DOHH2 (cell line): ENCODE results near the gene MACROD2.

Experiments
- H3F3A ChIP-seq: fragments of 200-600 bp; sonication (generic), shearing (Covaris generic); 2 replicates; pipeline ENCODE4 v1.6.0; 2016; ENCODE audit warnings: antibody characterized with exemption, mild to moderate bottlenecking; ENCODE audit not compliant: control insufficient read depth, insufficient read depth
- H3K27ac ChIP-seq: fragments of 200-600 bp; sonication (generic); 2 replicates; pipeline ENCODE4 v1.5.1; 2014; ENCODE audit warnings: low read depth, mild to moderate bottlenecking, low read length, moderate library complexity
- H3K27me3 ChIP-seq: fragments of 200-600 bp; sonication (generic); 2 replicates; pipeline ENCODE4 v1.6.1; 2014; ENCODE audit warnings: mild to moderate bottlenecking, low read length, mixed read lengths; ENCODE audit not compliant: control insufficient read depth
- H3K36me3 ChIP-seq: fragments of 200-600 bp; sonication (generic); 2 replicates; pipeline ENCODE4 v1.6.1; 2014; ENCODE audit warnings: mild to moderate bottlenecking, low read length, moderate library complexity, mixed read lengths; ENCODE audit not compliant: control insufficient read depth
- H3K4me1 ChIP-seq: fragments of 200-600 bp; sonication (generic); 2 replicates; pipeline ENCODE4 v1.6.1; 2014; ENCODE audit warnings: mild to moderate bottlenecking, low read length, mixed read lengths; ENCODE audit not compliant: control insufficient read depth
- H3K4me2 ChIP-seq: fragments of 200-600 bp; sonication (generic); 2 replicates; pipeline ENCODE4 v1.6.0; 2014; ENCODE audit warnings: mild to moderate bottlenecking, low read length, moderate library complexity
- H3K4me3 ChIP-seq: fragments of 200-600 bp; sonication (generic); 2 replicates; pipeline ENCODE4 v1.5.1; 2014; ENCODE audit warnings: mild to moderate bottlenecking, low read length, mixed read lengths
- H3K79me2 ChIP-seq: fragments of 200-600 bp; sonication (generic); 2 replicates; pipeline ENCODE4 v1.6.1; 2014; ENCODE audit warnings: mild to moderate bottlenecking, low read length, mixed read lengths; ENCODE audit not compliant: control insufficient read depth
- H3K9me2 ChIP-seq: fragments of 200-600 bp; sonication (generic); replicated peaks from 2 replicates; pipeline ENCODE4 v1.6.1; 2014; ENCODE audit warnings: mild to moderate bottlenecking, low read length, mixed read lengths; ENCODE audit not compliant: control insufficient read depth
- H3K9me3 ChIP-seq: fragments of 200-600 bp; sonication (generic); 2 replicates; pipeline ENCODE4 v1.6.1; 2014; ENCODE audit warnings: antibody characterized with exemption, low read length, mixed read lengths; ENCODE audit not compliant: control insufficient read depth, insufficient read depth
- H4K20me1 ChIP-seq: fragments of 200-600 bp; sonication (generic); 2 replicates; pipeline ENCODE4 v1.6.0; 2014; ENCODE audit warnings: low read depth, mild to moderate bottlenecking, antibody characterized with exemption, low read length, moderate library complexity; ENCODE audit not compliant: control insufficient read depth, insufficient read depth
- EZH2phosphoT487 ChIP-seq: fragments of 200-600 bp; sonication (generic); IDR thresholded peaks from 2 replicates; pipeline ENCODE4 v1.6.1; 2017; ENCODE audit warnings: borderline replicate concordance, mild to moderate bottlenecking, antibody characterized with exemption, low read length, moderate library complexity, mixed read lengths
- TF ChIP-seq, protein P1 (sequence below): fragments of 200-600 bp; sonication (generic); IDR thresholded peaks from one replicate; pipeline ENCODE4 v1.5.1; 2014; ENCODE audit warnings: antibody characterized with exemption, mild to moderate bottlenecking, low read depth, low read length; ENCODE audit not compliant: poor library complexity, severe bottlenecking

MACROD2 gene

DNA sequence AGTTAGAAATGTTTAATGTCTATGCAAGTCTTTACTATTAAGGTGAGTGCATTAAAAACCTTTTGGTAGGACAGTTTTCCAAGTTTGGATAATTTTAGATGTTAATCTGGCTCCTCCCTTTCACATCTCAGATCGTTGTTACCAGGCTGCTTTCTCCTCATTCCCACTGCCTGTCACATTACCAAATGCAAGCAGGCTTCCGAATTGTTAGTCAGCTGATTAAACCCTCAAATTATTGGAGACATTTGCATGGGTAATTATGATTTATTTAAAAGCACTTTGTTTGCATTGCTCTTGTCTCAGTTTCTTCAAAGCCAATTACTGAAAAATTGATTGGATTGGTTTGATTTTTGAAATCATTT is 1761.4 kb downstream of the MACROD2 start:
- Histone ChIP-seq H3K79me2 (no peaks in the 10 kb centered on the region), H3F3A (no peaks in the 10 kb centered on the region), H3K27me3 (no peaks in the 10 kb centered on the region), H3K4me2 (no peak overlapping the region), H3K9me2 (no peaks in the 10 kb centered on the region), H3K36me3 (no peaks in the 10 kb centered on the region), H3K27ac (no peak overlapping the region), H3K4me3 (no peak overlapping the region), H4K20me1 (no peaks in the 10 kb centered on the region), H3K4me1 (peaks cover 8% of the 10 kb centered on the region), H3K9me3 (no peaks in the 10 kb centered on the region)
- TF ChIP-seq, protein P1, sequence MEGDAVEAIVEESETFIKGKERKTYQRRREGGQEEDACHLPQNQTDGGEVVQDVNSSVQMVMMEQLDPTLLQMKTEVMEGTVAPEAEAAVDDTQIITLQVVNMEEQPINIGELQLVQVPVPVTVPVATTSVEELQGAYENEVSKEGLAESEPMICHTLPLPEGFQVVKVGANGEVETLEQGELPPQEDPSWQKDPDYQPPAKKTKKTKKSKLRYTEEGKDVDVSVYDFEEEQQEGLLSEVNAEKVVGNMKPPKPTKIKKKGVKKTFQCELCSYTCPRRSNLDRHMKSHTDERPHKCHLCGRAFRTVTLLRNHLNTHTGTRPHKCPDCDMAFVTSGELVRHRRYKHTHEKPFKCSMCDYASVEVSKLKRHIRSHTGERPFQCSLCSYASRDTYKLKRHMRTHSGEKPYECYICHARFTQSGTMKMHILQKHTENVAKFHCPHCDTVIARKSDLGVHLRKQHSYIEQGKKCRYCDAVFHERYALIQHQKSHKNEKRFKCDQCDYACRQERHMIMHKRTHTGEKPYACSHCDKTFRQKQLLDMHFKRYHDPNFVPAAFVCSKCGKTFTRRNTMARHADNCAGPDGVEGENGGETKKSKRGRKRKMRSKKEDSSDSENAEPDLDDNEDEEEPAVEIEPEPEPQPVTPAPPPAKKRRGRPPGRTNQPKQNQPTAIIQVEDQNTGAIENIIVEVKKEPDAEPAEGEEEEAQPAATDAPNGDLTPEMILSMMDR = no peak
- no peak for TF ChIP-seq EZH2phosphoT487

GRCh38 chr20:15759594-15759993 is 1764.3 kb downstream of the MACROD2 start:
- no peaks in the 10 kb centered on the region for H3K9me2 ChIP-seq
- peaks cover 8% of the 10 kb centered on the region for H3K4me1 ChIP-seq
- no peaks in the 10 kb centered on the region for H3K36me3 ChIP-seq
- no peaks in the 10 kb centered on the region for H3K27me3 ChIP-seq
- H3F3A ChIP-seq = no peaks in the 10 kb centered on the region
- no peaks in the 10 kb centered on the region for H3K9me3 ChIP-seq
- TF ChIP-seq EZH2phosphoT487 = no peak
- TF ChIP-seq, protein P1 = no peak
- H3K27ac ChIP-seq = no peak overlapping the region
- H3K4me2 ChIP-seq = no peak overlapping the region
- H4K20me1 ChIP-seq = no peaks in the 10 kb centered on the region
- H3K4me3 ChIP-seq = no peak overlapping the region
- no peaks in the 10 kb centered on the region for H3K79me2 ChIP-seq

DNA sequence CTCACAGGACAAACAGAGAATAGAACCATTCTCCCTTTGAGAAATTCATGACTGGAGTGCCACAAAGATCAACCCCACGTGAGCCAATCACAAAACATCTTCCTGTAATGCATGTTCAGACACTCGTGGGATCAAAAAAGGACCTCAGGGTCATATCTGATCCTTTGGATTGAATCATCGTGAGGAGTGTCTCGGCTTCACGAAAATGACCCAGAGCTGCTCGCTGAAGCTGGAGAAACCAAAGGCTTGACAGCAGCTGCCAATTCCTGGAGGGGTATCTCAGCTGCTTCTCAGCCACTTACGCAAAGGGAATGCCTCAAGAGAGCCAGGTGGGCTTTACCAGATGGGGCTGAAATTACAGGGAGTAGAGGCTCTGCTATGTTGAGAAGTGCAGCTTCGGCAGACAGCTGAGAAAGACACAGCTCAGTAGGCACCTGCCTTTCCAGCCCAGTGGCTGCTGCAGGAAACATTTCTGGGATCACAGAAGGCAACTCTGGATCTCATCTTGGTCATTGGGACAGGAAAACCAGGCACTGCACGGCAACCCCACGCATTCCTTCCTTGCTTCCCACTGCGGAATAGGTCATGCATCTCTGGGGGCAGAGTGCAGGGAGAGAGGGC is 1764.8 kb downstream of the MACROD2 start:
- no peaks in the 10 kb centered on the region for H3K36me3 ChIP-seq
- H3K4me2 ChIP-seq = no peak overlapping the region
- no peak overlapping the region for H3K27ac ChIP-seq
- H3K4me3 ChIP-seq = no peak overlapping the region
- H3K4me1 ChIP-seq = peaks cover 8% of the 10 kb centered on the region
- H3K27me3 ChIP-seq = no peaks in the 10 kb centered on the region
- no peaks in the 10 kb centered on the region for H3K9me2 ChIP-seq
- no peaks in the 10 kb centered on the region for H3K9me3 ChIP-seq
- TF ChIP-seq EZH2phosphoT487 = no peak
- TF ChIP-seq, protein P1 = no peak
- H4K20me1 ChIP-seq = no peaks in the 10 kb centered on the region
- H3F3A ChIP-seq = no peaks in the 10 kb centered on the region
- H3K79me2 ChIP-seq = no peaks in the 10 kb centered on the region
